Activated T-cell treated with anti-CD3 and anti-CD28 coated beads for 4 hours (primary cell): ENCODE data around the gene ATG9B.
A peak's percentile ranks its signal among the peaks of the same experiment; 100 is the strongest.

Experiments
- DNase-seq: peaks from one replicate; pipeline ENCODE4 v3.0.0-alpha.2; 2020

The ATG9B gene

GRCh38 chr7:151024435-151025056 is at the start of gene ATG9B:
Gene ATG9B, minus strand, starts transcription at chr7:151024494. Its CDS starts 71 bp downstream, at chr7:151024423.
- no peak for DNase-seq

- DNase-seq = no peak
These were observed 49.7 kb upstream of the ATG9B start for GRCh38 chr7:151073990-151074389.

- no peak for DNase-seq
These were observed 47.0 kb upstream of the ATG9B start for GRCh38 chr7:151071032-151071866.

- no peak for DNase-seq
These were observed 46.3 kb upstream of the ATG9B start for GRCh38 chr7:151070574-151070960.

GRCh38 chr7:151069841-151070573 is 45.7 kb upstream of the ATG9B start:
- DNase-seq = no peak

GRCh38 chr7:151068069-151068773 is 43.9 kb upstream of the ATG9B start:
- DNase-seq = no peak

- no peak for DNase-seq
These were observed 42.1 kb upstream of the ATG9B start for GRCh38 chr7:151066273-151066974.

- DNase-seq = no peak
These were observed 41.2 kb upstream of the ATG9B start for GRCh38 chr7:151065516-151065915.

- DNase-seq = no peak
These were observed 40.7 kb upstream of the ATG9B start for GRCh38 chr7:151064993-151065392.

GRCh38 chr7:151064454-151064853 is 40.2 kb upstream of the ATG9B start:
- DNase-seq = no peak

GRCh38 chr7:151063212-151063561 is 38.9 kb upstream of the ATG9B start:
- no peak for DNase-seq

GRCh38 chr7:151062399-151063211 is 38.3 kb upstream of the ATG9B start:
- DNase-seq = no peak

GRCh38 chr7:151062111-151062398 is 37.8 kb upstream of the ATG9B start:
- DNase-seq = no peak

GRCh38 chr7:151061213-151062110 is 37.2 kb upstream of the ATG9B start:
- no peak for DNase-seq

GRCh38 chr7:151060416-151061212 is 36.3 kb upstream of the ATG9B start:
- DNase-seq = no peak

- DNase-seq = no peak
These were observed 35.8 kb upstream of the ATG9B start for GRCh38 chr7:151060113-151060415.

GRCh38 chr7:151059367-151060112 is 35.2 kb upstream of the ATG9B start, which contains the start of gene SLC4A2:
Gene SLC4A2, plus strand, starts transcription at chr7:151059589. Its CDS starts 2,399 bp downstream, at chr7:151061988.
- DNase-seq = peak; percentile 63

GRCh38 chr7:151058781-151059366 is 34.6 kb upstream of the ATG9B start:
- DNase-seq = no peak
